ES-I3 (cell line): ENCODE data around the gene OSR1.

ENCODE experiments used
- H3K36me3 ChIP-seq: 2 replicates; pipeline ENCODE4 v1.6.1; 2013; ENCODE audit warnings: mild to moderate bottlenecking, low read length, control low read depth, moderate library complexity; ENCODE audit not compliant: insufficient read depth
- H3K4me1 ChIP-seq: 2 replicates; pipeline ENCODE4 v1.6.1; 2013; ENCODE audit warnings: mild to moderate bottlenecking, control low read depth, low read length; ENCODE audit not compliant: insufficient read depth
- H3K9ac ChIP-seq: 2 replicates; pipeline ENCODE4 v1.6.1; 2013; ENCODE audit warnings: low read depth, mild to moderate bottlenecking, low read length, moderate library complexity
- H3K9me3 ChIP-seq: 2 replicates; pipeline ENCODE4 v1.6.1; 2013; ENCODE audit warnings: mild to moderate bottlenecking, low read length, moderate library complexity; ENCODE audit not compliant: control insufficient read depth, insufficient read depth

OSR1 gene

DNA sequence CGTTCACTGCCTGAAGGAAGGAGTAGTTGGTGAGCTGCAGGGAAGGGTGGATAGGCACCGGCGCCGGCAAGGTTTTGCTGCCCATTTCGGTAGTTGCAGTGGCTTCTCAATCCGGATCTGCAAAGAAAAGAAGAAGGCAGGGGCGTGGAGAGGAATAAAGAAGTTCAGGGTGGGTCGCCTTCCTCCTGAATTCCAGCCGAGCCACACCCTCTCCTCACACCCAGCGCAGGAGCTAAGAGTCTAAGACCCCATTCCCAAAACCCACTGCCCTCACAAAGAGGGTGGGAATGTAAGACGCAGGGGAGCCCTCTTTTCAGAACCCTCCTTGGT, 4.7 kb downstream of the OSR1 start:
- no peak overlapping the region for H3K9ac ChIP-seq
- no peaks in the 10 kb centered on the region for H3K36me3 ChIP-seq
- H3K4me1 ChIP-seq, result peaks cover 10% of the 10 kb centered on the region
- no peaks in the 10 kb centered on the region for H3K9me3 ChIP-seq

DNA sequence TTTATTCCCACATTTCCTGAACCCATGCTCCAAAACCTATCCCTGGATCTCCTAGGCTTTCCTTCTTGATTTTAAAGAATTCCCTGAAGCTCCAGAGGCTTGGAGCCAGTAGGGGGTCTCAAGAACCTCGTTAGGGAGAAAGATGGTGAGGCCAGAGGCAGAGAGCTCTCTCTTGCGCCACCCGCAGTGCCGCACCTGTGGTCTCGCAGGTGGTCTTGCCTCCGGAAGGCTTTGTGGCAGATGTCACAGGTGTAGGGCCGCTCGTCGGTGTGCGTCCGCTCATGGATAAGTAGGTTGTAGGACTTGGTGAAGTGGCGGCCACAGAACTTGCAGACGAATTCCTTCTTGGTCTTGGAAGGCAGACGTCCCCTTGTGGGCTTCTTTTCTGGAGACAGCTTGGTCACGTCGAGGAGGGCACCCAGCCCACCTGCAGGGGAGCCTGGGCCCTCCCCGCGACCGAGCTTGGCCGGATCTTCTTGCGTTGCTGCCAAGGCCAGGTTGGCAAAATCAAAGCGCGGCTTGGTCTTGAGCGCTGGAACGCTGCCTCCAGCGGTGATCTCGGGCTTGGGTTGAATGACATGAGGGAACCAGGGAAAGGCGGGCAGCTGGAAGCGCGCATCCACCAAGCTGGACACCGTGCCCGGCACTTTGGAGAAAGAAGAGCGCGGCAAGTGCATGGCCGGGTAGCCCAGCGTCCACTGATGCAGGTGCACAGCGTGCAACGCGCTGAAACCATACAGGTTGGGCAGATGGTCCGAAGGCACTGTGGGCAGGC, 5.3 kb downstream of the OSR1 start:
- Histone ChIP-seq H3K9me3 (no peaks in the 10 kb centered on the region), H3K9ac (no peak overlapping the region), H3K4me1 (peaks cover 10% of the 10 kb centered on the region), H3K36me3 (no peaks in the 10 kb centered on the region)

DNA sequence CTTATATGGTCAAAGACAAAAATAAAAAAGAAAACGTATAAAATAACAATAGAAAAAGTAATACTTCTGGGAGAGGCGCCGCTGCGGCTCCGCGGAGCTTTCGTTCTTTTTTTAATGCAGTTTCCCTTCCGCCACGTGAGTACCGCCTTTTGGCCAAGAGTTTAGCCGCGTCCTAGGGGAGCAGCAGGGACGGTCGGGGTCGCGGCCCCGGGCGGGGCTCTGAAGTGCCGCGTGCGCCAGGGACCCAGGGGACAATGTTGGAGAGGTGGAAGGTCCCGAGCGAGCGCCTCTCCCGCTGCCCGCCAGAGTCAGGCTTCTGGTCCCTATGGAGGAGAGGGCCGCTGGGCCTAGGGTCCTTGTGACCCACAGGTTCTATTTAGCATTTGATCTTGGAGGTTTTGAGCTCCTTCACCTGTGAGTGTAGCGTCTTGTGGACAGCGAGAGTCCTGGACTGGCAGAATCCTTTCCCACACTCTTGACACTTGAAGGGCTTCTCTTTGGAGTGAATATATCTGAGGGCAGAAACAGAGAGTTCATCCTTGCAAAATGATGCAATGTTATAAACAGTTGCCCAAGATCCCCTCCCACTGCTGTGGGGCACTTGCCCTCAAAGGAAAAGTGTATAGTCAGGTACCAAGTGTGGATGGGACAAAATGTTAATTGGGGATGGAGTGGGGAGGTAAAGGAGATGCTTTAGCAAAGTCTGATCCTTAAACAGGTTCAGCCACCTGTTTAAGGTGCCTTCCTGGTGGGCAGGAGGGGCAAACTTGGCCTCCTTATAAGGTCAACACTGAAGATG, 6.3 kb downstream of the OSR1 start:
- H3K4me1 ChIP-seq, result peaks cover 7% of the 10 kb centered on the region
- H3K36me3 ChIP-seq, result no peaks in the 10 kb centered on the region
- no peaks in the 10 kb centered on the region for H3K9me3 ChIP-seq
- peak overlapping the region; percentile 48; the same call in 1 of the 2 replicates for H3K9ac ChIP-seq

DNA sequence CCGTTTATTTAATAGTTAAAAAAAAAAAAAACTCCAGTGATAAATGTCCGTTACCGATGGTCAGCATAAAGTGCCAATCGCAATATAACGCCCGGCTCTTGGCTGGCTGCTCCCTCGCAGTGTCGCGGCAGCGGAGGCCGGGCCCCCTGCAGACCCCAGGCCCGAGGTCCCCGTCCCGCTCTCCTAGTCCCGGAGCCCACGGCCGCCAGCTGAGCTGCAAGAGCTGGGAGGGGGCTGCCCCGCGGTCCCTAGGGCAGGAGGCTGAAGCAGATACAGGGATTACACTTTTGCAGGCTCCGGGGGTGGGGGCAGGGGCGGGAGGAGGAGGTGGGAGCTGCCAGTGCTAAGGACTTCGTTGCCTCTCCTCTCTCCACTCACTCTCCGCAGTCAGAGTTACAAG, 6.9 kb downstream of the OSR1 start:
- no peaks in the 10 kb centered on the region for H3K36me3 ChIP-seq

DNA sequence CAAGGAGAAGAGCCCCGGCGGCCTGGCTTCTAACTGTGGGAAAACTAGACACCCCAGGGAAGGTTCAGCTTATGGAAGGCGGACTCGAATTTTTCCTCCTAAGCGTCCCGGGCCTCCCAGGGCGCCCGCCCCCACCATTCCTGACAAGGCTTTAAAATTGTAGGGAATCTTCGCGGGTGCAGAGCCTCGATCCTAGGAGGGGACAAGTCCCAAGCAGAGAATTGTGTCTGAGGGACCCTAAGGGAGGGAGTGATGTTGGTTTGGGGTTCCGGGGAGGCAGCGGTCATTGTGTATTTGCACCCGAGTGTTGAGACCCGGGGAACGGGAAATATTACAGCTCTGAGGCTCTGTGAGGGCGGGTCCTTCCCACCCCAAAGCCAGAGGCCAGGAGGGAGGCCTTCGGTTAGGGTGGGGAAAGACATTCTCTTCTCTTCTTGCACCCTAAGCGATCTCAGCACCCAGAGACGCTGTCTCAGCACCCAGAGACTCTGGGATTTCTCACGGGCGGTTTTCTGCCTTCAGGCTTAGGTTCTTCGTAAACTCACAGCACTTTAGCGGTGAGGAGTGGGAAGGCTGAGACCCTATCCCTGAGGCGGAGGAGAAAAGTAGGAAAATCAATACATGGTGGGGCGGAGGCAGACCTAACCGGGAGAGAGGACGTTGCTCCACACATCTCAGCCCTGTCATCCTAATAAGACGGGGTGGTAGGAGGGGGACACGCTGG, 7.6 kb downstream of the OSR1 start:
- no peaks in the 10 kb centered on the region for H3K4me1 ChIP-seq
- no peaks in the 10 kb centered on the region for H3K9me3 ChIP-seq
- H3K36me3 ChIP-seq, result no peaks in the 10 kb centered on the region
- H3K9ac ChIP-seq, result peak overlapping the region; percentile 48; the same call in 1 of the 2 replicates

More for the DNA sequence above, 6.9 kb downstream of the OSR1 start:
- peak overlapping the region; percentile 48; the same call in 1 of the 2 replicates for H3K9ac ChIP-seq
- H3K9me3 ChIP-seq, result no peaks in the 10 kb centered on the region
- peaks cover under 1% of the 10 kb centered on the region; the same call in 1 of the 2 replicates for H3K4me1 ChIP-seq

DNA sequence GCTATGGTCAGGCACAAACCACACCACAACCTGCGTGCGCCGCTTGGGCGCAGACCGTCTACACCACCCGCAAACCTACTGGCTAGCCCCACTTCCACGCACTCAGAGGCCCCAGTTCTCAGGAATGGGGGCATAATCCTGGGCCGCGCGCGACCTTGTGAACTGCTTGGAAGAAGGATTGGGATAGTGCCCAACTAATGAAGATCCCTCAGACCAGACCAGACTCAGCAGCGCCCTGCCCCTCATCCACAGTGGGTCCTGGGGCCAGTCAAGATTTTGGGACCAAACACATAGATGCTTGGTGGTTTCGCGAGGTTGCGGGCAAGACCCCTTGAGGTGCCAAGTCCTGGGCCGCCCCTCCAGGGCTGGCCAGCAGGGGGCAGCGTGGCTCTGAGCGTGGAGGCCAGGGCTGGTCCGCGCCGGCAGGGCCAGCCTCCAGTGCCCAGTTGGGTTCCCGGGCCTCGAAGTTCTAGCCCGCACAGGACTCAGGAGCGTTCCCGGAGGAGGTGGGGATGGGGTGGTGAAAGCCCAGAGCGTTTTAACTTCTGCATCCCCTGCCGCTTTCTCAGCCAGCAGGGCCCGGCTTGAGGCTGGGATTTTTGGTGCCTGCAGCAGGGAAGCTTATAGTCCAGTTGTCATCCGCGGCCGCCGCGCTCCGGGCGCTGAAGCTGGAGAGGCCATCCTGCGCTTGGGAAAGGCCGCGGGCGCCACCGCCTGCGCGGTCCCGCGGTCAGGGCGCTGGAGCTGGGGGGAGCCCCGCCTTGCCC, 8.3 kb downstream of the OSR1 start:
- peak overlapping the region; percentile 48; the same call in 1 of the 2 replicates for H3K9ac ChIP-seq
- H3K36me3 ChIP-seq, result no peaks in the 10 kb centered on the region
- H3K9me3 ChIP-seq, result no peaks in the 10 kb centered on the region
- H3K4me1 ChIP-seq, result no peaks in the 10 kb centered on the region

DNA sequence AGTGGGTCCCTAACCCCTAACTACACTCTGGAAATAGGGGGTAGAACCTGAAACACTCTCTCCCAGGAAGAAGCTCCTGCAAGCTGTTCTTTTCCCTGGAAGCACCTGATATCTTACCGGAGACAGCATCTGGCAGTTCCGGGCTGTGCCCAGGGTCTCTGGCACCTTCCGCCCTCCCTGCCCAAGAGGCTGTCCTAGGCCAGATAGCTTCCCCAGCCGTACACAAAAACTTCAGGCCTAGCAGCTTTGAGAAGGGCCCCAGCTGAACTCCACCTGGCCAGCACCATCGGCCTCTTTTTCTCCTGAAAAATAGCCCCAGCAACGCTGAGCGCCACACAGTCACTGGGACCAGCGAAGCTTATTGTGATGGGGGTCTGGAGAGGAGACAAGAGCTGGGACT, 9.7 kb downstream of the OSR1 start:
- H3K36me3 ChIP-seq, result no peaks in the 10 kb centered on the region
- H3K9me3 ChIP-seq, result no peaks in the 10 kb centered on the region
- H3K9ac ChIP-seq, result peak overlapping the region; percentile 96; the same call in 1 of the 2 replicates
- no peaks in the 10 kb centered on the region for H3K4me1 ChIP-seq

DNA sequence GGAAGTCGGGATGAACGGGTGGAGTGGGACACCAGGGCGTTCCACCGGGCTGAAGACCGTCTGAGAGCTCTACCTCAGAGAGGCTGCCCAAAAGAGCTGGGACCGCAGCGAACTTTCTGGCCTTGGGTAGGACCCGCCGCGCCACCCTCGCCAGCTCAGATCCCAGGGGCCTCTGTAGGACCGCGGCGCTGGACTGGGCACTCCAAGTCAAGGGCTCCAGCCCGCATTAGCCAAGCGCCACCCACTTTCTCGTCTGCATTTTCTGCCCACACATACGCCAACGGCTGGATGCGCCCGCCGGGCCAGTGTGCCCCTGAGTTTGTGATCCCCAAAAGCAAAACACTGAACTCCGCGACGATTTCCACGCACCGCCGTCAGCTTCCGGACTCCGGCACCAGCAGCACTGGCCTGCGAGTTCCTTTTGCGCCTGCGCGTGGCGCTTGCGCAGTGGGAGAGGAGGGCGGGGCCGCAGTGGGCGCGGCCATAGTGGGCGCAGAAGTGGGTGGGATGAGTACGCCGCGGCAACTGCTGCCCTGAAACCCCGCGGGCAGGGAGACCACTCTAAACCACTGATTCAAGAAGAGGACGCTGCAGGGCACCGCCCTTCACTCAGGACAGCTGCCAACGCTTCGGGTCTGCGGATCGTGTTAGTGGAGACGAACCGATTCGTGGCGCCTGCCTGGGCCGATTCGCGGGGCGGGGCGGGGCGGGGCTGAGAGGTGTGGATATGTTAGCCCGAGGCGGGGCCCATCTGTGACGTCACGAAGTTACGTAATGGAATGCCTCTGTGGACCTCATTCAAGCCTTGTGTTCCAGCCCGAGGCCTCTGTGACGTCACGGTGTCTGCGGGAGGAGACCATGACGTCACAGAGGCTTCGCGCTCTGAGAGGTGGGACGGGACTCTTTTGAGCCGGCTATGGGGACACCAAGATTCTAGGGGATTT, 10.5 kb downstream of the OSR1 start:
- Histone ChIP-seq H3K36me3 (no peaks in the 10 kb centered on the region), H3K9ac (peak overlapping the region; percentile 96), H3K9me3 (no peaks in the 10 kb centered on the region), H3K4me1 (no peaks in the 10 kb centered on the region)

DNA sequence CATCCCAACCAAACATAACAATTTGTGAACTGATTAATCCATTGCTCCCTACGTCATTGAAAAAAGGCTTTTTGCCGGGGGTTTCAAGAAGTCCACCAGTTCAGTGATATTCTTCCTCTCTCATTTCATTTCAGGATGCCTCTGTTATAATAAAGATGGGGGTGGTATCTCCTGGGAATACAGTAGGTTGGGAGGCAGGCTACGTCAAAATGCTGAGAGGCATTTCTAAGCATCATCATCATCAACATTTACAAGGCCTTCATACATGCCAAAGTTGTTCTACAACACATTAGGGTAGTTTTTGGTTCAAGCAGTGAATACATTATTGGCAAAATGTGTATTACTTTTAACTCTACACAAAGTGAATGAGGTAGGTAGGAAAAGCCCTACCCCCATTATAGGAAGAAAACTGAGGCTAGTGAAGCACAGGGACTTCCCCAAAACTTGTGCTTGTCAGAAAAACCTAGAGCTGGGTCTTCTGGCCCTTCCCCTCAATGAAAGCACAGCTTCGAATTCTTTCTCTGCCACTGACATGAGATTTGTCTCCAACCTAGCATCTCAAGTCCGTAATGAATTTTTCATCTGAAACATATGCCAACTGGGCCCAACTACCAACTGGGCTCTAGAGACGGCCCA, 11.3 kb downstream of the OSR1 start:
- Histone ChIP-seq H3K9ac (peak overlapping the region; percentile 96), H3K4me1 (no peaks in the 10 kb centered on the region), H3K9me3 (no peaks in the 10 kb centered on the region), H3K36me3 (no peaks in the 10 kb centered on the region)

DNA sequence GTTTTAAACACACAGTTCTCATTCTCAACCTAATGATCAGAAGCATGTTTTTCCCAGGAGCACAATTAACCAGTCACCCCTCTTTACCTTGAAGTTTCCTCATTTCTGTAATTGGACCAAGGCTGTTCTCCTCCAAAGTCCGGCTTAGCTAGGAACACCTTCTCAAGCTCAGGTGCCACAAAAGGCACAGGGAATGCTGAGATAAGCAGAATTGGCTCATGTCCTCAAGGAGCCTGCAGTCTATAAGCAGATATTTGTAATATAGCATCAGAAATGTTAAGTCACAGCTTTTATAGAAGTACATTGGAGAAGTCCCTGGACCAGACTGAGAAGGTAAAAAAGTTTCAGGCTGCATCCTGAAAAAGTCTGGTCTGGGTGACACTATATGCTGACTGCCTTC, 20.7 kb downstream of the OSR1 start:
- Histone ChIP-seq H3K9ac (no peak overlapping the region), H3K4me1 (no peaks in the 10 kb centered on the region), H3K9me3 (peaks cover 3% of the 10 kb centered on the region; the same call in 1 of the 2 replicates), H3K36me3 (no peaks in the 10 kb centered on the region; the same call in 1 of the 2 replicates)

DNA sequence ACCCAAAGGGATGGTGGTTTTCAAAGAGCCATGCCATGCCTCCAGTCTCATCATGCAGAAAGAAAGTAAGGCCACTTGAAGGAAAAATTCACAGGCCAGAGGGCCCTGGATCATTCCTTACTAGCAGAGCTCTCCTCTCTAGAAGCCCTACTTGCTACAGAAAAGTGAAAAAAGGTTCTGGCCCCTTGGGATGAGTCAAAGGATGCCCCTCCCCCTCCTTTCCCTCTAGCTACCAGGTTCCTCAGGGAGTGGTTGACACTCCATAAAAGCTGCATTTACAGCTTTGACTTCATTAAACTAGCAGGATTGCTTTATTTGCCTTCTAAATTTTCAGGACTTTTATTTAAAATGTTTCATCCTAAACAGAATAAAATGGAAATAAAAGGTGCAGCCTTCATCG, 21.2 kb downstream of the OSR1 start:
- Histone ChIP-seq H3K9ac (no peak overlapping the region), H3K9me3 (peaks cover 3% of the 10 kb centered on the region; the same call in 1 of the 2 replicates), H3K36me3 (no peaks in the 10 kb centered on the region; the same call in 1 of the 2 replicates), H3K4me1 (no peaks in the 10 kb centered on the region)

DNA sequence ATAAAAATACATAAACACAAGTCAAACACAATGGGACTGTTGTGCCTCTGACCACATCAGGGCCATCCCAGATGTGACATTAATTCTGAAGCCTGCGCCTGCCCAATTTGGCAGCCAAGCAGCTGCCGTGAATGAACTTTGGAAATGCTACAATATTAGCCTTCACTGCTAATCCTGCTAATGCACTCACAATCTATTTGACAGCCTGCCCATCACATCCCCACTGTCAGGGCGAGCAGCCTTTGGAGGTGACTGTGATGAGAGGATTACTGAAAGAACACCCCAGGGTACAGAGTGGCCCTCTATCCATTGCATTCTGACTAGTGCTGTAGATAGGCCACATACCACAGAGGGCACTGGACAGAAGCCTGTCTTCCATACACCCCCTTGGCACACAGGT, 21.6 kb downstream of the OSR1 start:
- no peaks in the 10 kb centered on the region for H3K4me1 ChIP-seq
- no peaks in the 10 kb centered on the region; the same call in 1 of the 2 replicates for H3K36me3 ChIP-seq
- H3K9ac ChIP-seq, result no peak overlapping the region
- H3K9me3 ChIP-seq, result peaks cover 3% of the 10 kb centered on the region; the same call in 1 of the 2 replicates

DNA sequence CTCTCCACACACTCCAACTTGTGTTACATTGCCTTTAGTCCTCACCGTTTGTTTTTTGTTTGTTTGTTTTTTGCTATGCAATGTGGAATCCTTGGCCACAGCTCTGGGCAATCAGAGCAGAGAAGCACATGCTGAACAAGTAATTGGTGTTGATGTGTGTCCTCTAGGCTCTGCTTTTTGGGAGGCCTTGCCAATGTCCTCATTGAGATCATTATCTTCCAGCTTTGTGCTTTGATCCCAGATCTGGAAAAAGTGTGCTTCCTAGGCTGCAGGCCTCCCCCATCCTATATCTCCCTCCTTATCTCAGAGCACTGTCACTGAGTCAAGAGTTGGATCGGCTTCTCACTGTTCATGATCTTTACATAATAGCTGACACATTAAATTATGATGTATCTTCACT, 25.9 kb downstream of the OSR1 start:
- H3K36me3 ChIP-seq, result no peaks in the 10 kb centered on the region; the same call in 1 of the 2 replicates
- no peaks in the 10 kb centered on the region for H3K9me3 ChIP-seq
- H3K9ac ChIP-seq, result no peak overlapping the region
- H3K4me1 ChIP-seq, result no peaks in the 10 kb centered on the region
